ENCODE results near the gene DSCAML1.

Gene DSCAML1

GRCh38 chr11:117528097-117528721 is 268.8 kb downstream of the DSCAML1 start:
- no peak for DNase-seq (ENCODE audit: low spot score)
- no peak for FAIRE-seq

DNA sequence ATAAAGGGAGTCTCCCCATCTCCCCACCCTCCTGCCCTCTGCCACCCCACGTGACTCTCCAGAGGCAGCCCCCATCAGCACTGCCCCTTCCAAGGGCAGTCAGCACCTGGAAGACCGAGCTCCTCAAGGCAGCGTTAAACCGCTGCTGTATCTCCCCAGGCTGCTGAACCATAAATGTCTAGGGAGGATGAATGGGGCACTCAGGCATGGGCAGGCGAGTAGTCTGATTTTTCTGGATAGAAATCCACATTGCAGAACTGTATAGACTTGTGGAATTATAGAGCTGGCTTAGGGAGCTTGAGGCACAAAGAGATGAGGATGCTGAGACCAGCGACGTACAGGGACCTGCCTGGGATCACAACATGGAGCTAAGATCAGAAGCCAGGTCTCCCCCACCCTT is 269.7 kb downstream of the DSCAML1 start:
- FAIRE-seq = no peak
- DNase-seq (ENCODE audit: low spot score) = no peak

GRCh38 chr11:117525866-117526542 is 271.0 kb downstream of the DSCAML1 start:
- FAIRE-seq (no peak), DNase-seq (ENCODE audit: low spot score) (no peak)

GRCh38 chr11:117524468-117525183 is 272.4 kb downstream of the DSCAML1 start:
- no peak for DNase-seq (ENCODE audit: low spot score)
- no peak for FAIRE-seq

DNA sequence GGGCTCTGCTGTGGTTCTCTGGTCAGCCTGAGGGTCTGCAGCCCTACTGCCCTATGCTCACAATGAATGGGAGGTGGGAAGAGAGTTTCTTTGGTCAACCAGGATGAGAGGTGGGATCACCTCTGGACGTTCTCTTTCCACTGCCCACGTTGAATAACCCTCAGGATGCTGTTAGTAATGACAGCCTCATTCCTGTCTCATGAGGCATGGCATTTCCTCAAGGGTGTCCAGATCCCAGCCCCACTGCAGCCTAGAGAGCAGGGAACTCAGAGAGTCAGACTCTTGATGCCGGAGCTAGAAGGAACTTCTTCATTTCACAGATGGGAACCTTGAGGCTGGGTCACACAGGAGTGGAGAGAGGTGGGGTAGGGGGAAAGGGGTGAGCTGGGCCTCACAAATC is 273.3 kb downstream of the DSCAML1 start:
- FAIRE-seq (no peak), DNase-seq (ENCODE audit: low spot score) (peak; percentile 8)

GRCh38 chr11:117521974-117522373 is 275.0 kb downstream of the DSCAML1 start:
- FAIRE-seq (no peak), DNase-seq (ENCODE audit: low spot score) (no peak)

- FAIRE-seq (no peak), DNase-seq (ENCODE audit: low spot score) (no peak)
Observed at GRCh38 chr11:117520966-117521365, 276.1 kb downstream of the DSCAML1 start.

GRCh38 chr11:117520201-117520600 is 276.8 kb downstream of the DSCAML1 start:
- FAIRE-seq (no peak), DNase-seq (ENCODE audit: low spot score) (peak; percentile 13)

DNA sequence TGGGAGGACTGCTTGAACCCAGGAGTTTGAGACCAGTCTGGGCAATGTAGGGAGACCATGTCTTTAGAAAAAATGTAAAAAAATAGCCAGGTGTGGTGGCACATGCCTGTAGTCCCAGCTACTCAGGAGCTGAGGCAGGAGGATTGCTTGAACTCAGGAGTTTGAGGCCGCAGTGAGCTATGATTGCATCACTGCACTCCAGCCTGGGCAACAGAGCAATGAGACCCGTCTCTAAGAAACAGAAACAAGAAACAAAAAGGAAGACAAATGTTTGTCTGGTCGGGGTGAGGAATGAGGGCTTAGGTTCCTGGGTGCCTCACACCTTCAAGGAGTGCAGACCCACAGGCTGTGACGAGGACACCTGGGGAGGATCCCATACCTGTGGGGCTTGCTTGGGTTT is 277.4 kb downstream of the DSCAML1 start:
- peak; percentile 5 for FAIRE-seq
- DNase-seq (ENCODE audit: low spot score) = peak; percentile 68

- DNase-seq (ENCODE audit: low spot score) = peak; percentile 53
- FAIRE-seq = peak; percentile 81
Observed at GRCh38 chr11:117519170-117519569, 277.8 kb downstream of the DSCAML1 start.

- DNase-seq (ENCODE audit: low spot score) (no peak), FAIRE-seq (no peak)
Observed at GRCh38 chr11:117518455-117518854, 278.6 kb downstream of the DSCAML1 start.

DNA sequence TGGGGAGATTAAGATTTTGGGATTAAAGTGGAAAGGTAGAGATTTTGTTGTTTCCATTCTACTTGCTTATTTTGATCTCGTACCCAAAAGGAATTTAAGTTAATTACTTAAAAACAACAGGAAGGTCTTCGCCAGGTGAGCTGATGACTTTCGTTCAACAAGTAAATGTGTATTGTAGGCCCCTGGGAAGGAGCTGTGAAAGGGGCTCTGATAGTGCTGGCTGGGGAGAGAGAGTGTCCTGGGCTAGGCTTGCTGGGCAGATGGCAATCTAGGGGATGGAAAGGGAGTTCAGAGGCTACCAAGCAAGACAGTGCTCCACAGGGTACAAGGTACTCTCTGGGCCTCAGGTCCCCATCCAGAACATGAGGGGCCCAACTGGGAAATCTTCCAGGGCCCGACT is 279.9 kb downstream of the DSCAML1 start:
- no peak for FAIRE-seq
- no peak for DNase-seq (ENCODE audit: low spot score)

DNA sequence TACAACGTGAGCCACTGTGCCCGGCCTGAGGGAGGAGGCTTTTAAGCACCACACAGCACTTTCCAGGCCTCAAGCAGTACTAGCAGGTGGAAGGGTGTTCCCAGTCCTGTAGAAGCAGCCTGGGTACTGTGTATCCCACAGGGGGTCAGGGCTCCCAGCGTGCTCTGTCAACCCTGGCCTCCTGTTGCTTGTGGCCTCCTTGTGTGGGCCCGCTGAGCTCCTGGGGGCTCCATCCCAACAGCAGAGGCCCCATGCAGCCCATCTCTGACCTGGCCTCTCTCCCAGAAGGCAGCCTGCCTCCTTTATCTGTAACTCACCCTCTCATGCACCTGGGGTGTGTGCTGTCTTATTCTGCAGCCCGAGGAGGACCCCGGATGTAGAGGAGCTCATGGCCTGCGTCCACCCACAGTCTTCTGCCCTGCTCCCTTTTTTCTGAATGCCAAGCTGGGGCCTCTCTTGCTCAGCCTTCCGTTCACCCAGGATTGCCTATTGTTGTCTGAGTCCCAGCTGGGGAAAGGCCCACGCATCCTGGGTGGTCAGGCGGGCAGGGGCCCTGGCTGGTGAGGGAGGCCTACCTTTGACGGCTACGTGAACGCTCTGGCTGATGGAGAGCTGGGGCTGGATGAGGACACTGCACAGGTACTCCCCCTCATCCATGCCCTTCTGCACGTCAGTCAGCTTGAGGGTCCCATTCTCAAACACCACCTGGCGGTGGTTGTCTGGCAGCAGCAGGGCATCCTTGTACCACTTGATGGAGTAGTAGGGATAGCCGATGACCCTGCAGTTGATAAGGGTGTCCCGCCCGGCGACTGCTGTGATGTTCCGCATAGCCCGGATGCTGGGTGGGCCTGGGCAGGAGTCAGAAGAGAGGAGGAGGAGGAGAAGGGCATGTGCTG is 280.9 kb downstream of the DSCAML1 start:
- FAIRE-seq = no peak

GRCh38 chr11:117514256-117514655 is 282.8 kb downstream of the DSCAML1 start:
- no peak for DNase-seq (ENCODE audit: low spot score)

More for the DNA sequence above, 280.9 kb downstream of the DSCAML1 start:
- DNase-seq (ENCODE audit: low spot score) = no peak

GRCh38 chr11:117513666-117514065 is 283.4 kb downstream of the DSCAML1 start:
- FAIRE-seq = no peak
- peak; percentile 34 for DNase-seq (ENCODE audit: low spot score)

More at GRCh38 chr11:117514256-117514655, 282.8 kb downstream of the DSCAML1 start:
- no peak for FAIRE-seq

DNA sequence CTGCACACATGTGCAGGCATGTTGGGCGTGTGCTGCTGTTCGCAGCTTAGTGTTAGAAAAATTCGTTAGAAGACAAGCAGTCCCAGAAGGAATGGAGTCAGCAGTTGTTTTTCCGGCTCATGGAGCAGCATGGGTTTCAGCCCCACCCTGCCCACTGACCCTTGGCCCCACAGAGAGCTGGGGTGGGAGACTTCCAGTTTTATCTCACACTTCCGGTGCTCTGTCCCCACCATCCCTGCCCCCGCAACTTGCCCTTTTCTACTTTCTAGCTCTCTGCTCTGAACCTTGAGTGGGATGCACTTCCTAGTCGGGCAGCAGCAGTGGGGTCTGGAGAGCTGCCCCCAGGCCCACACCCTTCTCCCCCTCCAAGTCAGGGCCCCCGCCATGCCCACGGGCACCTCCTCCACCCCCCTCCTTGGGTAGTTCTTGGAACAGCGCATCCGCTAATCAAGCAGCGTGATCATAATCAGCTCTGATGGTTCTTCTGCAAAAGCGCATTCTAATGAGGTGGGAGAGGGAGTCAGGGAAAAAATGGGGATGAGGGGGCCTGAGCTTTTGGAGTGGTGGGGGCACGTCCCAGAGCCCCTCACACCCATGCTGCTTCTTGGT is 285.0 kb downstream of the DSCAML1 start:
- FAIRE-seq = no peak
- DNase-seq (ENCODE audit: low spot score) = no peak

GRCh38 chr11:117511483-117511930 is 285.5 kb downstream of the DSCAML1 start:
- FAIRE-seq (no peak), DNase-seq (ENCODE audit: low spot score) (no peak)

DNA sequence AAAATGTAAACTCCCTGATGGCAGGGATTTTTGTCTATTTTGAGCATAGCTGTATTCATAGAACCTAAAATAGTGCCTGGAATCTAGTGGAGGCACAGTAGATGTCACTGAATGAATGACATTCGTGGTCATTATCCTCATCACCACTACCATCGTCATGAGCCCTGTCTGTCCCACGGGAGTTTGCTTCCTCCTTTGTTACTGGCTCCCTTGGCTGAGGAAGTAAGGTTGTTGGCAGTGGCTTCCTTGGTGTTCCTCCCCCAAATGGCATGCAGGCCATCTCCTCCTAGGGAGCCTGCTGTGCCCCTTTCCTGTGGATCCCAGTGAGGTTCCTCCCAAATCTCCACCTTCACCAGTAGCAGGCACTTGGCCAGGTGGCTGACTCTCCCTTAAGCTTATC is 286.4 kb downstream of the DSCAML1 start:
- DNase-seq (ENCODE audit: low spot score) = no peak
- no peak for FAIRE-seq

DNA sequence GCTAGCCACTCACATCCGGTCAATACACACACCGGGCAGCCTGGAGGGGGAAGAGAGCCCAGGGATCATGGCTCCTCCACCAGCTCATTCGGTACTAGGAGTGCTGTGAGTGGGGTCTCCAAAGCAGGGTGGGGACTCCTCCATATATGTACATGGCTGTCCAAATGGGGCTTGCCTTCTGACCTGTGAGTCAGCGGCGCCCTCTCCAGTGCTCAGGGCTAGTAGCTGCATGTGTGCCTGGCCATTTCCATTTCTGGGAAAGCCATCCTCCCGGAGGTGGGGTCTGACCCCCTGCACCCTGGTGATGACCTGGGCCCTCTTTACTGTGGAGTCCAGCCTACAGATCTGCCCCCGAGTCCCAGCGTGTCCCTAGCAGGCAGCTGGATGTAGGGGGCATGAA is 287.5 kb downstream of the DSCAML1 start:
- DNase-seq (ENCODE audit: low spot score) = no peak
- FAIRE-seq = no peak

DNA sequence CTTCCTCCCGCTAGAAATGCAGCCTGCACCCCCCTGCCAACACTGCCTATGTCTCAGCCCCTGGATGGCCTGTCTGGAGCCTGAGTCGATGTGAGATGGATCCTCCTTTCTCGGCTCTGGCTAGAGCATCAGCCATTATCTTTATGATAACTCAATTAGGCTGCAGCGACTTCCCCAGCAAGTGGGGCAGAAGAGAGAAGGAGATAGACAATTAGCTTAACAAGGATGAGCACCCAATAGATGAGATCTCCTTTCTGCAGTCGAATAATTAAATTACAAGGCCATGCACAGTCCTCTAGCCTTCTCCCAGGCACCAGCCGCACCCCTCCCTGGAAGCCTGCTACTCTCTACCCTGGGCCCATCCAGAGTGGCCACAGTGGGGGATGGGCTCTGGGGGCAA is 290.0 kb downstream of the DSCAML1 start:
- FAIRE-seq = no peak

More for the DNA sequence above, 290.0 kb downstream of the DSCAML1 start:
- no peak for DNase-seq (ENCODE audit: low spot score)

Measured in RCC 7860 (cell line).